ENCODE data around the gene COL19A1. TPM values are rescaled to one million over a fixed set of nuclear protein-coding genes. Genes with fewer than 3 reads are reported as not detected.
"Not testable (repeated sequence)": the region's sequence is repeated elsewhere in the genome, so short reads cannot be mapped to it uniquely, and the experiment has no call there.

The COL19A1 gene
- total RNA-seq, 3 donors from 2014 or later, result 0.15 to 0.66 TPM; not detected in 1

GRCh38 chr6:69887714-69888345 lies 21.5 kb downstream of the COL19A1 start:
- Histone ChIP-seq H3K9me3 (no peaks in the 10 kb centered on the region), H3K27me3 (no peaks in the 10 kb centered on the region), H3K4me1 (no peaks in the 10 kb centered on the region), H3K4me3 (no peak overlapping the region), H3K36me3 (no peaks in the 10 kb centered on the region), H3K27ac (no peak overlapping the region)
- TF ChIP-seq, protein P1, sequence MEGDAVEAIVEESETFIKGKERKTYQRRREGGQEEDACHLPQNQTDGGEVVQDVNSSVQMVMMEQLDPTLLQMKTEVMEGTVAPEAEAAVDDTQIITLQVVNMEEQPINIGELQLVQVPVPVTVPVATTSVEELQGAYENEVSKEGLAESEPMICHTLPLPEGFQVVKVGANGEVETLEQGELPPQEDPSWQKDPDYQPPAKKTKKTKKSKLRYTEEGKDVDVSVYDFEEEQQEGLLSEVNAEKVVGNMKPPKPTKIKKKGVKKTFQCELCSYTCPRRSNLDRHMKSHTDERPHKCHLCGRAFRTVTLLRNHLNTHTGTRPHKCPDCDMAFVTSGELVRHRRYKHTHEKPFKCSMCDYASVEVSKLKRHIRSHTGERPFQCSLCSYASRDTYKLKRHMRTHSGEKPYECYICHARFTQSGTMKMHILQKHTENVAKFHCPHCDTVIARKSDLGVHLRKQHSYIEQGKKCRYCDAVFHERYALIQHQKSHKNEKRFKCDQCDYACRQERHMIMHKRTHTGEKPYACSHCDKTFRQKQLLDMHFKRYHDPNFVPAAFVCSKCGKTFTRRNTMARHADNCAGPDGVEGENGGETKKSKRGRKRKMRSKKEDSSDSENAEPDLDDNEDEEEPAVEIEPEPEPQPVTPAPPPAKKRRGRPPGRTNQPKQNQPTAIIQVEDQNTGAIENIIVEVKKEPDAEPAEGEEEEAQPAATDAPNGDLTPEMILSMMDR (IDR thresholded peaks at IDR 0.05), result no peak
- no peak for TF ChIP-seq POLR2AphosphoS5 (IDR thresholded peaks at IDR 0.05)
- TF ChIP-seq POLR2A (IDR thresholded peaks at IDR 0.05), result no peak
- intact Hi-C loops (cut with DNase I; ENCODE audit: low total_unique reads), result no loop called here
- DNase-seq (ENCODE audit: low spot score in 2 of 2), result no peak

GRCh38 chr6:69888482-69889233 lies 22.3 kb downstream of the COL19A1 start:
- H3K27me3 ChIP-seq, result no peaks in the 10 kb centered on the region
- no peak overlapping the region for H3K4me3 ChIP-seq
- no peaks in the 10 kb centered on the region for H3K4me1 ChIP-seq
- no peaks in the 10 kb centered on the region for H3K9me3 ChIP-seq
- no peak overlapping the region for H3K27ac ChIP-seq
- no peaks in the 10 kb centered on the region for H3K36me3 ChIP-seq
- intact Hi-C loops (cut with DNase I; ENCODE audit: low total_unique reads), result no loop called here
- DNase-seq (ENCODE audit: low spot score in 2 of 2), result no peak
- no peak for TF ChIP-seq POLR2AphosphoS5 (IDR thresholded peaks at IDR 0.05)
- TF ChIP-seq, protein P1 (IDR thresholded peaks at IDR 0.05), result no peak
- TF ChIP-seq POLR2A (IDR thresholded peaks at IDR 0.05), result no peak

DNA sequence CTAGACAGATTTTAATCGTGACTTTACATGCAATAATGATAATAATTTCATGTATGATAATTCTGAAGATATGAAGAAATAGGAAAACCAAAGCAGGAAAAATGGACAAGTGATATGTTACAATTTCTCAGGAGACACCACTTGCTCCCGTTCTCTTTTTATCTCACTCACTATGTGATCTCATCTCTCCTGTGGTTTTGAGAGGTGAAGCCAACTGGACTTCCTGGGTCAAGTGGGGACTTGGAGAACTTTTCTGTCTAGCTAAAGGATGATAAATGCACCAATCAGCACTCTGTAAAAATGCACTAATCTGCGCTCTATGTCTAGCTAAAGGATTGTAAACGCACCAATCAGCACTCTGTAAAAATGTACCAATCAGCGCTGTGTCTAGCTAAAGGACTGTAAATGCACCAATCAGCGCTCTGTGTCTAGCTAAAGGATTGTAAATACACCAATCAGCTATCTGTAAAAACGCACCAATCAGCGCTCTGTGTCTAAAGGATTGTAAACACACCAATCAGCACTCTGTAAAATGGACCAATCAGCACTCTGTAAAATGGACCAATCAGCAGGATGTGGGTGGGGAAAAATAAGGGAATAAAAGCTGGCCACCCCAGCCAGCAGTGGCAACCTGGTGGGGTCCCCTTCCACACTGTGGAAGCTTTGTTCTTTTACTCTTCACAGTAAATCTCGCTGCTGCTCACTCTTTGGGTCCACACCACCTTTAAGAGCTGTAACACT lies 23.0 kb downstream of the COL19A1 start:
- H3K9me3 ChIP-seq; DNase-seq (ENCODE audit: low spot score in 2 of 2); H3K36me3 ChIP-seq; H3K27ac ChIP-seq; H3K27me3 ChIP-seq; H3K4me3 ChIP-seq; H3K4me1 ChIP-seq; intact Hi-C loops (cut with DNase I; ENCODE audit: low total_unique reads): not testable (repeated sequence)

DNA sequence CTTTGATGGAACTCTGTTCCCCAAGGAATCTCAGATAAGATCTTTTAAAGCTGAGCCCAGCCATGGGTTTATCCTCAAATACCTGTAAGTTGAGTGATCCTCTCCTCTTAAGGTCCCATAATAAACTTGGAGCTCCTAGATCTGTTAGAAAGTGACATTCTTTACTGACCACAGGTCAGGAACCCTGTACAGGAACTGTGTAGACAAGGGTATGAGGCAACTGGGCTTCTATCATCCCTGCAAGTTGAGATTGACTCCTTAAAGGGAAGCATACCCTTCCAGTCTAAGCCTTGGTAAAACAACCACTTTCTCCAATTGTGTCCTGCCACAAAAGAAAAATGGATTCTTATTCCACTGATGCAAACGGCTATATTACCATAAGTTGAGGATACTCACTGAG lies 26.2 kb downstream of the COL19A1 start:
- H3K9me3 ChIP-seq; H3K27me3 ChIP-seq; H3K36me3 ChIP-seq; intact Hi-C loops (cut with DNase I; ENCODE audit: low total_unique reads); H3K27ac ChIP-seq; H3K4me1 ChIP-seq; H3K4me3 ChIP-seq; DNase-seq (ENCODE audit: low spot score in 2 of 2): not testable (repeated sequence)

DNA sequence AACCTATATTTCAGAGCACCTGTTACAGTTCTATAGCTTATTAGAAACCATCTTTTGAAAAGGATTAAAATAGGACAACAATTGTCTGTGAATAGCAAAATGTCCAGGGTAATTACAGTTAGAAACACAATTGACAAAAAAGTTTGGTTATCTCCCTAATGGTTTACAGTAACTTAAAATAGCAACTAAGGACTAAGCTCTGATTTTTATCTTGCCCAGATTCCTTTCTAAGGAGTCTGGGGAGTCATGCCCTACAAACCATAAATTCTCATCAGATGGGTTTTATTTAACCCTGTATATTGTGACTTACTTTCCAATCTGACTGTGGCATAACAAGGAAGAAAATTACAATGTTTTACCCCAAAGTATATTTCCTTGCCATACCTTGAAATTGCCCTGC lies 26.9 kb downstream of the COL19A1 start:
- not testable (repeated sequence) for H3K36me3 ChIP-seq, H3K4me1 ChIP-seq

DNA sequence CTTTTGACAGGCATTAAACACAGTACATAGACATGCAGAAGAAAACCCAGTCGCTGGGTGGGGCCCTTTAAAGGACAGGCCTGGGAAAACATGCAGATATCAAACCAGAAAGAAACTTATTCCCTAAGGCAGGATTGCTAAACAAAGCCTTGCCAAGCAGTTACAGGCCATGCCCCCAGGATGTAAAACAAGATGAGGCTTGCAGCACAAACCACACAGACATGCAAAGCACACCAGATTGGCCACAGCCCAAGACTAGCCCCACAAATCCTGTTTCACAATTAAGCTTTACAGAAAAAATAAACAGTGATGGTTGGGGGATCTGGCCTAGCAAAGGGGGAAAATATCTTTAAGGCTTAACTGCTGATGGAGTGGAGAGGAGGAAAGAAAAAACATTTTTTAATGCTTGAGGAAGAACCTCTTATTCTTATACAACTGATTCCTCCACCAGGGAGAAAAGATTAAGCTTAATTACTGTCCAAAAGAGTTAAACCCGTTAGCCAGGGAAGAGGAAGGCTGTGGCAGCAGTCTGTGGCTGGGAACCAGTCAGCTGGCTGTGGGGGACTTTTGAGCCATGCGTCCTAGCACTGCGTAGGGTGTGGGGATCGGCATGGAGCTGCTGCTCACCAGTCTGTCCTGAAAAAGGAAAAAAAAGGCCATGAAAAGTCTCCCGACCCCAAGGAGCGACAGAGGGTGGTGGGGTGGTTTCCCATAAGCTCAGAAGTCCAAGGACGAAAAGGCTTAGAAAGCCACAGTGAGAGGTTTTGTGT lies 28.4 kb downstream of the COL19A1 start:
- Histone ChIP-seq H3K4me3 (no peak overlapping the region), H3K9me3 (no peaks in the 10 kb centered on the region), H3K27me3 (no peaks in the 10 kb centered on the region), H3K36me3 (no peaks in the 10 kb centered on the region), H3K4me1 (no peaks in the 10 kb centered on the region), H3K27ac (no peak overlapping the region)
- no peak for DNase-seq (ENCODE audit: low spot score in 2 of 2)
- TF ChIP-seq, protein P1 (IDR thresholded peaks at IDR 0.05), result no peak
- no peak for TF ChIP-seq POLR2A (IDR thresholded peaks at IDR 0.05)
- no peak for TF ChIP-seq POLR2AphosphoS5 (IDR thresholded peaks at IDR 0.05)
- intact Hi-C loops (cut with DNase I; ENCODE audit: low total_unique reads), result no loop called here

More for the DNA sequence above, 26.9 kb downstream of the COL19A1 start:
- DNase-seq (ENCODE audit: low spot score in 2 of 2); H3K4me3 ChIP-seq; H3K27ac ChIP-seq; H3K27me3 ChIP-seq; H3K9me3 ChIP-seq; intact Hi-C loops (cut with DNase I; ENCODE audit: low total_unique reads): not testable (repeated sequence)

Measured in breast epithelium (tissue), 4 donors.